ENCODE data around the gene ERC2.

Gene ERC2

DNA sequence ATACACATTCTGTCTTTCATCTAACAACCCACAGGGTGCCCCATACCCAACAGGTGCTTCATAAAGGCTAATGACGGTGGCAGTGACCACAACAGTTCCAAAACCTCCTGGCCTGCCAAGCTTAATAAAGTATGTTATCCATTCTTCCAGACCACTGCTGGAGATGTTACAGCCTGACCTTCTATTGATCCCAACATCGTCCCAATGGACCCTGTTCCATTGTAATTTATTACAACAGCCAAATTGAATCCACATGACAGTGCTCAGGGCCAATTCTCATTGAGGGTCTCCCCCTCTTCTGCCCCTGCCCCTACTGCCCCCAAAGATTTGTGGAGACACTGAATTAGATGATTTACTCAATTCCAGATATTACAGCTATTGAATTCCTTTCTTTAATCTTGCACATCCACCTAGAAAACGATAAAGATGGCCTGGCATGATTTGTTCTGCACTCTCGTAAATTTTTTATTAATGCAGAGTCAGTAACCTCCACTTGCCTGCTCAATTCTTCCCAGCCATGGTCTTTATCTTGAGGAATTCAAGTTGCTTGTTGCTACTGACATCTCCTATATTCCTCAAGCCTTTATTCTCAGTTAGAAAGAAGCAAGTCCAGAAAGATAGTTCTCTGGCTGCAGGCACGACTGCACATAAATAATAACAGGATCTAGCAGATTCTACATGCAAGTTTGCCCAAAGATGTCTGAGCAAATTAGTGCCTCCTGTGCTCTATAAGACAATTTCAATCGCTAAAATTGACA lies 407.6 kb downstream of the ERC2 start:
- no peaks in the 10 kb centered on the region for H3K36me3 ChIP-seq
- TF ChIP-seq, protein P1, sequence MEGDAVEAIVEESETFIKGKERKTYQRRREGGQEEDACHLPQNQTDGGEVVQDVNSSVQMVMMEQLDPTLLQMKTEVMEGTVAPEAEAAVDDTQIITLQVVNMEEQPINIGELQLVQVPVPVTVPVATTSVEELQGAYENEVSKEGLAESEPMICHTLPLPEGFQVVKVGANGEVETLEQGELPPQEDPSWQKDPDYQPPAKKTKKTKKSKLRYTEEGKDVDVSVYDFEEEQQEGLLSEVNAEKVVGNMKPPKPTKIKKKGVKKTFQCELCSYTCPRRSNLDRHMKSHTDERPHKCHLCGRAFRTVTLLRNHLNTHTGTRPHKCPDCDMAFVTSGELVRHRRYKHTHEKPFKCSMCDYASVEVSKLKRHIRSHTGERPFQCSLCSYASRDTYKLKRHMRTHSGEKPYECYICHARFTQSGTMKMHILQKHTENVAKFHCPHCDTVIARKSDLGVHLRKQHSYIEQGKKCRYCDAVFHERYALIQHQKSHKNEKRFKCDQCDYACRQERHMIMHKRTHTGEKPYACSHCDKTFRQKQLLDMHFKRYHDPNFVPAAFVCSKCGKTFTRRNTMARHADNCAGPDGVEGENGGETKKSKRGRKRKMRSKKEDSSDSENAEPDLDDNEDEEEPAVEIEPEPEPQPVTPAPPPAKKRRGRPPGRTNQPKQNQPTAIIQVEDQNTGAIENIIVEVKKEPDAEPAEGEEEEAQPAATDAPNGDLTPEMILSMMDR (IDR thresholded peaks at IDR 0.05; ENCODE audit: low read depth, low read length), result no peak
- H3K9me3 ChIP-seq, result no peaks in the 10 kb centered on the region
- no peaks in the 10 kb centered on the region for H3K27me3 ChIP-seq
- DNase-seq, result no peak
- H3K4me1 ChIP-seq, result no peaks in the 10 kb centered on the region
- H3K4me3 ChIP-seq (ENCODE audit: low read depth, low read length), result no peak overlapping the region

DNA sequence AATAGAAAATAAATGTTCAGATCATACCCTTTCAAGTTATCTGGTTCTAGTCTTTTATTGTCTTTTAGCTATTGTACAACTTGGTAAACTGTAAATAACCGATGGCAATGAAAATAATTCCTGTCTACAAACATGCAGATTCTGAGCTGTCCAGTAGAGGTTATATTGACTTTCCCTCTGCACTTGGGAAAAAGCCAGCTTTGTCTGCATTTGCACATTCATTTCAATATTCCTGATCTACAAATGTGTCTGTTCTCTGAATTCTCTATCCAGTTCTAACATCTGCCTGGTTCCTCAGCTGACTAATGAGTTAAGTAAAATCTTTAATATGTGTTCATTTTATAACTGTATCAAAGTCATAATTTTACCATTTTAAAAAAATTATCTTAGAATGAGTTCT lies 408.5 kb downstream of the ERC2 start:
- no peaks in the 10 kb centered on the region for H3K36me3 ChIP-seq
- H3K4me3 ChIP-seq (ENCODE audit: low read depth, low read length), result no peak overlapping the region
- H3K27me3 ChIP-seq, result no peaks in the 10 kb centered on the region
- TF ChIP-seq, protein P1 (IDR thresholded peaks at IDR 0.05; ENCODE audit: low read depth, low read length), result no peak
- no peaks in the 10 kb centered on the region for H3K9me3 ChIP-seq
- no peaks in the 10 kb centered on the region for H3K4me1 ChIP-seq
- no peak for DNase-seq

DNA sequence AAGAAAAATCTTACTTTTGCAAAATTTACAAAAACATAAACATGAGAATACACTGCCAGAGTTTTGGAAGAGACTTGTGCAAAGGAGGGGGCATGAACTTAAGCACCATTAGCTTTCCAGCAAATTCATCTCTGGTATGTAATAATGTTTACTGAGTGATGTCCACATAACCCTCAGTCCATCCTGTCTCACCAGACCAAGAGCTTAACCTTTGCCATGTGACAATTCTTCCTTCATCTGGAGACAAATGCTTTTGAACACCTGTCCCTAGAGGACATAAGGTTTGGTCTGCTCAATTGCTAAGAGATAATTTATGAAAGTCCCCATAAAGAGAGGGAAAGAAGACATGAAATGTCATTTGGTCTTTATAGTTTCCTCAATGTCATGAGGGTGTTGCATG lies 412.3 kb downstream of the ERC2 start:
- Histone ChIP-seq H3K27me3 (no peaks in the 10 kb centered on the region), H3K9me3 (no peaks in the 10 kb centered on the region), H3K36me3 (no peaks in the 10 kb centered on the region), H3K4me3 (ENCODE audit: low read depth, low read length) (no peak overlapping the region), H3K4me1 (no peaks in the 10 kb centered on the region)
- DNase-seq, result no peak
- TF ChIP-seq, protein P1 (IDR thresholded peaks at IDR 0.05; ENCODE audit: low read depth, low read length), result no peak

DNA sequence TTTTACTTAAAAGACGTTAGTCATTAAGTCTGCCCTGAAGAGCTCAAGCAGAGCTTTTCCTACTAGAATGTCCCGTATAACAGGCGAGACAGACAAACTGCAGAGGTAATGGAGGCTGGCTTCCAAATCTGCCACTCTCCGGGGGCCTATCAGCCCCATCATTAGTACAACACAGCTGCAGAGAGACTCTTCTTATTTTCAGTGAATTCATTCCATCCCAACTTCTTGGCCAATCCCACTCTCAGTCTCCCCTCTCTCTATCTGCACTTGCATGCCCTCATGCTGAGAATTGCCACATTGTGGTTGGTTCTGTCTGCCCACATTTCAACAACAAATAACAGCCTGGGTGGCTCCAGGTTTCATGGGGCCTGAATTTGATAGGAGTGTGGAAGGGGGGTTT lies 412.7 kb downstream of the ERC2 start:
- no peaks in the 10 kb centered on the region for H3K4me1 ChIP-seq
- no peak for DNase-seq
- TF ChIP-seq, protein P1 (IDR thresholded peaks at IDR 0.05; ENCODE audit: low read depth, low read length), result no peak
- no peaks in the 10 kb centered on the region for H3K9me3 ChIP-seq
- no peaks in the 10 kb centered on the region for H3K36me3 ChIP-seq
- H3K4me3 ChIP-seq (ENCODE audit: low read depth, low read length), result no peak overlapping the region
- no peaks in the 10 kb centered on the region for H3K27me3 ChIP-seq

DNA sequence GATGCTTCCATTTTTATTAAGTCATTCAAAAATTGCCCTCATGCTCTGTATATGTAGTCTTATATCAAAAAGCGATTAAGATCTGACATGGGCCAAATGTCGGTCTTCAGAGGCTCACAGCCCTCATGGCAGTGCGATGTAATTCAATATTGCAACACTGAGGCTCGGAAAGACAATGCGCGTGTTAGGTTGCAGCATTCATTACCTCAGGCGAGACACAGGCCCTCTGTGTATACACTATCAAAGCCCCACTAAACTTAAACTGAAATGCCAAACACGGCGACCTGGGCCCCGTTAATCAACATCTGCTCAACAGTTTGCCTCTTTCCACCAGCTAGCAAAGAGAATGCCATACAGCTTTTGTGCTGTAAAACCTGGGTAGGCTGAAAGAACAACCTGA lies 413.4 kb downstream of the ERC2 start:
- no peaks in the 10 kb centered on the region for H3K4me1 ChIP-seq
- H3K4me3 ChIP-seq (ENCODE audit: low read depth, low read length), result no peak overlapping the region
- H3K27me3 ChIP-seq, result no peaks in the 10 kb centered on the region
- H3K36me3 ChIP-seq, result no peaks in the 10 kb centered on the region
- TF ChIP-seq, protein P1 (IDR thresholded peaks at IDR 0.05; ENCODE audit: low read depth, low read length), result no peak
- no peaks in the 10 kb centered on the region for H3K9me3 ChIP-seq
- DNase-seq, result no peak

DNA sequence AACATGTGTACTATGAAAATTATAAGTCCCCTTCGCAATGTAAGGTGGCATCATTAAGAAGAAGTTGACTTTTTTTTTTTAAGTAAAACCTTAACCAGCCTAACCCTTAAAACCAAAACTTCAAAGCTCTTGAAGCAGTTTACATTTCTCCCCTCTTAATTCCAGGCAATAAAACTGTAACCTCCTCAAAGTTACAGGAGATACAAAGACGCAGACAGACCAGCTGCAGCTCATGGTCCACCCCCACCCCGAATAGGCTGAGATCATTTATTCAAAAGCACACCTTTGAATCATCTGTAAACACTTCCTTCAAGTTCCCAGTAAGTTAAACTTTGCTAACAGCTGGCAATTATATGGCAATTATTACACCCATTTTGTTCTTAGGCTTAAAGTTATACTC lies 414.5 kb downstream of the ERC2 start:
- DNase-seq, result no peak
- no peaks in the 10 kb centered on the region for H3K36me3 ChIP-seq
- TF ChIP-seq, protein P1 (IDR thresholded peaks at IDR 0.05; ENCODE audit: low read depth, low read length), result no peak
- no peaks in the 10 kb centered on the region for H3K4me1 ChIP-seq
- no peaks in the 10 kb centered on the region for H3K27me3 ChIP-seq
- H3K9me3 ChIP-seq, result no peaks in the 10 kb centered on the region
- H3K4me3 ChIP-seq (ENCODE audit: low read depth, low read length), result no peak overlapping the region
